Spleen (tissue), 11 donors: ENCODE measurements around the gene DTX4. TPM values are rescaled to one million over a fixed set of nuclear protein-coding genes. Genes with fewer than 3 reads are reported as not detected.

Source experiments
- DNase-seq: peaks from one replicate; pipeline ENCODE4 v3.0.0-alpha.2; 2020
- H3K27ac ChIP-seq, 8 donors: fragments of 200-600 bp; sonication (generic) in 7 of 8; 1 replicate in 4 of 8; 2 replicates in 4 of 8; pipeline versions ENCODE4 v1.5.0 to v1.8.0; 2016 to 2021; ENCODE audit warnings: inconsistent platforms in 4 of 8, mild to moderate bottlenecking in 4 of 8, moderate library complexity in 1 of 8
- H3K27me3 ChIP-seq, 7 donors: fragments of 200-600 bp; sonication (generic) in 6 of 7; replicated peaks in 1 of 7; 1 replicate in 4 of 7; 2 replicates in 3 of 7; pipeline versions ENCODE4 v1.5.0 to v1.8.0; 2016 to 2021; ENCODE audit warnings: inconsistent platforms in 3 of 7, mild to moderate bottlenecking in 1 of 7
- H3K36me3 ChIP-seq, 6 donors: fragments of 200-600 bp; sonication (generic) in 5 of 6; 1 replicate in 4 of 6; 2 replicates in 2 of 6; pipeline versions ENCODE4 v1.5.0 to v1.8.0; 2016 to 2021; ENCODE audit warnings: inconsistent platforms in 2 of 6
- H3K4me1 ChIP-seq, 6 donors: fragments of 200-600 bp; sonication (generic) in 5 of 6; 1 replicate in 3 of 6; 2 replicates in 3 of 6; pipeline versions ENCODE4 v1.5.0 to v1.8.0; 2016 to 2021; ENCODE audit warnings: inconsistent platforms in 3 of 6
- H3K4me3 ChIP-seq, 8 donors: fragments of 200-600 bp; sonication (generic) in 7 of 8; 1 replicate in 4 of 8; 2 replicates in 4 of 8; pipeline versions ENCODE4 v1.5.0 to v1.8.0; 2016 to 2021; ENCODE audit warnings: inconsistent platforms in 4 of 8, mild to moderate bottlenecking in 4 of 8, moderate library complexity in 2 of 8
- H3K9me3 ChIP-seq, 8 donors: fragments of 200-600 bp; sonication (generic) in 7 of 8; 1 replicate in 4 of 8; 2 replicates in 4 of 8; pipeline versions ENCODE4 v1.5.0 to v1.8.0; 2016 to 2021; ENCODE audit warnings: inconsistent platforms in 4 of 8
- CTCF ChIP-seq, 11 experiments: fragments of 200-600 bp in 7 of 11; fragments of 450-650 bp in 4 of 11; sonication (generic) in 4 of 11; IDR thresholded peaks in 8 of 11; conservative IDR thresholded peaks in 3 of 11; 1 replicate in 7 of 11; 2 replicates in 4 of 11; pipeline versions ENCODE4 v1.4.0 to v1.8.0; 2016 to 2021; ENCODE audit warnings: antibody characterized with exemption in 11 of 11, inconsistent platforms in 4 of 11, mild to moderate bottlenecking in 1 of 11
- POLR2A ChIP-seq, 3 donors: fragments of 450-650 bp; IDR thresholded peaks; one replicate each; pipeline ENCODE4 v1.5.1; 2017; ENCODE audit warnings: antibody characterized with exemption in 3 of 3, mild to moderate bottlenecking in 1 of 3
- POLR2AphosphoS5 ChIP-seq, 3 donors: sonication (generic); formaldehyde crosslinking; IDR thresholded peaks; one replicate each; pipeline ENCODE4 v1.5.1; 2017; ENCODE audit warnings: antibody characterized with exemption in 3 of 3
- WGBS, 5 donors: extraction: QIAGEN DNeasy Blood & Tissue Kit in 3 of 5; methylation state at CpG; one replicate each; pipeline versions ENCODE4 v1.1.5 to v1.1.7; 2013 to 2018; 5-methylcytosine and 5-hydroxymethylcytosine counted together
- intact Hi-C: fragments of 100-400 bp; cut with DNase I; formaldehyde crosslinking; loops from one replicate; pipeline ENCODE4 v1.15.0; 2023; ENCODE audit warnings: low total_unique reads
- polyA plus RNA-seq, 3 donors: library from polyadenylated mRNA; stranded (reverse); fragments of 200-250 nt; gene quantifications; one replicate each; pipeline ENCODE4 v1.2.1, GENCODE V29; 2013
- total RNA-seq, 7 donors: library from RNA; depleted of rRNA in 3 of 7; stranded (reverse); fragments of >200 nt in 3 of 7; fragmentation: NEBNext Ultra II Directional in 4 of 7; extraction: Animal tissue kit (Norgen Biotek cat#: 25700) in 4 of 7; gene quantifications; one replicate each; pipeline versions ENCODE4 v1.1.0 to v1.2.1, GENCODE V29; 2016 to 2021
- donor health status: healthy with polysubstance abuse.
- donor health status: DM: no; HTN: no; CAD: no; lungs with moderate emphysema.
- donor health status: DM: no; HTN: no; CAD: no.
- donor health status: Bipolar disorder and iron deficiency.
- donor health status: healthy.
- donor health status: DM: no; HTN: no; CAD: no.
- donor health status: DM: yes; HTN: yes; CAD: no.

DTX4 gene
- total and polyA plus RNA-seq, 10 donors = 3.9 to 19.1 (median 9.6) TPM

- Histone ChIP-seq H3K27ac (peak overlapping the region; percentile 35 to 82 (median 69)), H3K36me3 (no peaks in the 10 kb centered on the region), H3K27me3 (no peaks in the 10 kb centered on the region), H3K4me1 (peaks cover 2 to 33% (median 13%) of the 10 kb centered on the region in 6 donors), H3K4me3 (peak overlapping the region in 1 of 8 donors; percentile 21), H3K9me3 (no peaks in the 10 kb centered on the region)
- 9 to 31% (median 17%) methylated on average over 2 of the region's 2 CpGs for WGBS, 5 donors
- DNase-seq = no peak
- intact Hi-C loops = no loop called here
- TF ChIP-seq POLR2A (IDR thresholded peaks at IDR 0.05) (no peak), POLR2AphosphoS5 (IDR thresholded peaks at IDR 0.05) (no peak), CTCF (IDR thresholded peaks at IDR 0.05 in 8 of 11, conservative IDR thresholded peaks at IDR 0.05 in 3 of 11) (no peak)
These were observed 75.7 kb downstream of the DTX4 start for GRCh38 chr11:59247531-59248227.

- peak overlapping the region in 2 of 8 donors; percentile 77 to 82 for H3K27ac ChIP-seq
- DNase-seq = no peak
- no peaks in the 10 kb centered on the region for H3K27me3 ChIP-seq
- no peak overlapping the region for H3K4me3 ChIP-seq
- TF ChIP-seq POLR2A (IDR thresholded peaks at IDR 0.05) (no peak), POLR2AphosphoS5 (IDR thresholded peaks at IDR 0.05) (no peak)
- intact Hi-C loops = no loop called here
- H3K36me3 ChIP-seq = no peaks in the 10 kb centered on the region
- WGBS, 5 donors = 91 to 98% (median 95%) methylated on average over 7 of the region's 7 CpGs
- no peaks in the 10 kb centered on the region for H3K9me3 ChIP-seq
- H3K4me1 ChIP-seq = peaks cover 2 to 41% (median 13%) of the 10 kb centered on the region in 6 donors
These were observed 77.6 kb downstream of the DTX4 start for GRCh38 chr11:59249535-59249934.

- intact Hi-C loops = no loop called here
- WGBS, 5 donors = 90 to 100% (median 99%) methylated on average over 2 of the region's 2 CpGs
- H3K4me1 ChIP-seq = peaks cover 2 to 28% (median 12%) of the 10 kb centered on the region in 6 donors
These were observed 81.1 kb downstream of the DTX4 start for GRCh38 chr11:59253001-59253400.

GRCh38 chr11:59254286-59254685 is 82.4 kb downstream of the DTX4 start:
- peak overlapping the region in 4 of 8 donors; percentile 5 to 62 (median 30) for H3K27ac ChIP-seq

More at GRCh38 chr11:59253001-59253400, 81.1 kb downstream of the DTX4 start:
- TF ChIP-seq POLR2AphosphoS5 (IDR thresholded peaks at IDR 0.05) (no peak), CTCF (IDR thresholded peaks at IDR 0.05 in 8 of 11, conservative IDR thresholded peaks at IDR 0.05 in 3 of 11) (no peak), POLR2A (IDR thresholded peaks at IDR 0.05) (no peak)
- Histone ChIP-seq H3K36me3 (no peaks in the 10 kb centered on the region), H3K9me3 (no peaks in the 10 kb centered on the region), H3K4me3 (no peak overlapping the region), H3K27me3 (no peaks in the 10 kb centered on the region), H3K27ac (no peak overlapping the region)
- no peak for DNase-seq

More at GRCh38 chr11:59254286-59254685, 82.4 kb downstream of the DTX4 start:
- Histone ChIP-seq H3K9me3 (no peaks in the 10 kb centered on the region), H3K36me3 (no peaks in the 10 kb centered on the region), H3K4me3 (no peak overlapping the region), H3K27me3 (no peaks in the 10 kb centered on the region), H3K4me1 (peaks cover 0 to 15% (median 4%) of the 10 kb centered on the region in 6 donors)
- TF ChIP-seq POLR2A (IDR thresholded peaks at IDR 0.05) = no peak
- TF ChIP-seq CTCF (IDR thresholded peaks at IDR 0.05 in 8 of 11, conservative IDR thresholded peaks at IDR 0.05 in 3 of 11) = no peak
- TF ChIP-seq POLR2AphosphoS5 (IDR thresholded peaks at IDR 0.05) = no peak
- no peak for DNase-seq
- intact Hi-C loops = no loop called here
